Gastroesophageal sphincter (tissue), 4 donors: ENCODE measurements around the gene SPINK6. TPM values are rescaled to one million over a fixed set of nuclear protein-coding genes. Genes with fewer than 3 reads are reported as not detected.

Experiments
- ATAC-seq: fragments of 150-250 bp; one replicate; pipeline ENCODE4 v1.9.1; 2016; ENCODE audit warnings: mild to moderate bottlenecking, moderate library complexity
- H3K27ac ChIP-seq, 4 donors: fragments of 200-600 bp; sonication (generic) in 3 of 4; 1 replicate in 3 of 4; 2 replicates in 1 of 4; pipeline ENCODE4 v1.5.1; 2016 to 2019
- H3K27me3 ChIP-seq: fragments of 200-600 bp; sonication (generic); one replicate; pipeline ENCODE4 v1.5.1; 2019
- H3K36me3 ChIP-seq, 2 donors: fragments of 200-600 bp; sonication (generic); one replicate each; pipeline ENCODE4 v1.5.1; 2019; ENCODE audit warnings: control low read depth in 1 of 2
- H3K4me1 ChIP-seq, 3 donors: fragments of 200-600 bp; sonication (generic); 1 replicate in 2 of 3; 2 replicates in 1 of 3; pipeline ENCODE4 v1.5.1; 2016 to 2019; ENCODE audit warnings: control low read depth in 2 of 3
- H3K4me3 ChIP-seq, 2 donors: fragments of 200-600 bp; sonication (generic); one replicate each; pipeline ENCODE4 v1.5.1; 2019; ENCODE audit warnings: mild to moderate bottlenecking in 1 of 2, moderate library complexity in 1 of 2
- H3K9me3 ChIP-seq, 3 donors: fragments of 200-600 bp; sonication (generic); one replicate each; pipeline ENCODE4 v1.5.1; 2017 to 2019; ENCODE audit warnings: control low read depth in 2 of 3
- EP300 ChIP-seq: sonication (generic); formaldehyde crosslinking; IDR thresholded peaks from one replicate; pipeline ENCODE4 v1.6.1; 2017; ENCODE audit warnings: antibody characterized with exemption, mild to moderate bottlenecking
- POLR2A ChIP-seq, 2 donors: fragments of 450-650 bp; IDR thresholded peaks; one replicate each; pipeline ENCODE4 v1.6.1; 2017; ENCODE audit warnings: antibody characterized with exemption in 2 of 2, mild to moderate bottlenecking in 2 of 2, moderate library complexity in 1 of 2
- POLR2AphosphoS5 ChIP-seq: sonication (generic); formaldehyde crosslinking; IDR thresholded peaks from one replicate; pipeline ENCODE4 v1.6.1; 2017; ENCODE audit warnings: antibody characterized with exemption
- WGBS, 2 donors: methylation state at CpG; one replicate each; pipeline ENCODE4 v1.1.5; 2018; ENCODE audit warnings: low coverage in 1 of 2; 5-methylcytosine and 5-hydroxymethylcytosine counted together
- total RNA-seq, 4 donors: library from RNA; depleted of rRNA; stranded (reverse); fragments of >200 nt; gene quantifications; one replicate each; pipeline ENCODE4 v1.1.0, GENCODE V29; 2016
- TF ChIP-seq, protein P1 (sequence below), 4 experiments: fragments of 200-600 bp in 2 of 4; fragments of 450-650 bp in 2 of 4; sonication (generic) in 1 of 4; IDR thresholded peaks; one replicate each; pipeline ENCODE4 v1.5.1; 2017 to 2019; ENCODE audit warnings: antibody characterized with exemption in 4 of 4, mild to moderate bottlenecking in 2 of 4, moderate library complexity in 2 of 4

SPINK6 gene
- total RNA-seq, 4 donors from 2014 or later, result not detected

DNA sequence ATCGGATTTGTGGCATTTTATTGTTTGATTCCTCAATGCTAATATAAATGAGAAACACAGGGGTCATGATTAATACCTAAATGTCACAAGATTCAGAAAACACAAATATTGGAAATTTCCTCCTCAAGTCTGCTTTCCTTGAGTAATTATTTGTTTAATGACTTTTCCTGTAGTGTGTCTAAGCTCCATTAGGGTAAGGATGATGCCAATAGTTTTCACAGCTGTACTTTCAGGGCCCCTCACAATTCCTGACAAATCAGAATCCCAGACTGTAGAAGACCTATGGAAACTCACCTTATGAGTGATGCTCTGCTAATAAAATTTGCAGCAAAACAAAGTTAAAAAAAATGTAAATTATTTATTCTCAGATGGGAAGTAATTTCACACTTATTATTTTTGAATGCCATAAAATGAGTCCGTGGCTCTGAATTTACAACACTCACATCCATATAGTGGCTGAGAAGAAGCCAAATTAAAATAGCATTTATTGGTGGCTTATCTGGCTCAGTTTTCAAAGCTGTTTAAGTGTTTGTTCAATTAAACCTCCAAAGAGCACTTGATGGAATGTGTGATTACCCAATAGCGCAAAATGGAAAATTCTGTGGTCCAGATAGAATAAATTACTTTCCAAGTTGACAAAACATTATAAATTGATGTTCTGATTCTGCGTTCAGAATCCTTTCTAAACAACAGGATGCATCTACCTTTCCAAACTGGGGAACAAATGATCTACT, 36.1 kb upstream of the SPINK6 start:
- no peak for TF ChIP-seq POLR2A (IDR thresholded peaks at IDR 0.05)
- no peak for TF ChIP-seq POLR2AphosphoS5
- no peak for TF ChIP-seq EP300
- TF ChIP-seq, protein P1, sequence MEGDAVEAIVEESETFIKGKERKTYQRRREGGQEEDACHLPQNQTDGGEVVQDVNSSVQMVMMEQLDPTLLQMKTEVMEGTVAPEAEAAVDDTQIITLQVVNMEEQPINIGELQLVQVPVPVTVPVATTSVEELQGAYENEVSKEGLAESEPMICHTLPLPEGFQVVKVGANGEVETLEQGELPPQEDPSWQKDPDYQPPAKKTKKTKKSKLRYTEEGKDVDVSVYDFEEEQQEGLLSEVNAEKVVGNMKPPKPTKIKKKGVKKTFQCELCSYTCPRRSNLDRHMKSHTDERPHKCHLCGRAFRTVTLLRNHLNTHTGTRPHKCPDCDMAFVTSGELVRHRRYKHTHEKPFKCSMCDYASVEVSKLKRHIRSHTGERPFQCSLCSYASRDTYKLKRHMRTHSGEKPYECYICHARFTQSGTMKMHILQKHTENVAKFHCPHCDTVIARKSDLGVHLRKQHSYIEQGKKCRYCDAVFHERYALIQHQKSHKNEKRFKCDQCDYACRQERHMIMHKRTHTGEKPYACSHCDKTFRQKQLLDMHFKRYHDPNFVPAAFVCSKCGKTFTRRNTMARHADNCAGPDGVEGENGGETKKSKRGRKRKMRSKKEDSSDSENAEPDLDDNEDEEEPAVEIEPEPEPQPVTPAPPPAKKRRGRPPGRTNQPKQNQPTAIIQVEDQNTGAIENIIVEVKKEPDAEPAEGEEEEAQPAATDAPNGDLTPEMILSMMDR (IDR thresholded peaks at IDR 0.05), result no peak
- 63 to 72% methylated on average over 4 of the region's 4 CpGs for WGBS, 2 donors
- no peaks in the 10 kb centered on the region for H3K9me3 ChIP-seq
- no peak overlapping the region for H3K27ac ChIP-seq
- H3K27me3 ChIP-seq, result no peaks in the 10 kb centered on the region
- no peaks in the 10 kb centered on the region for H3K36me3 ChIP-seq
- ATAC-seq, result no peak
- no peaks in the 10 kb centered on the region for H3K4me1 ChIP-seq
- H3K4me3 ChIP-seq, result no peak overlapping the region

DNA sequence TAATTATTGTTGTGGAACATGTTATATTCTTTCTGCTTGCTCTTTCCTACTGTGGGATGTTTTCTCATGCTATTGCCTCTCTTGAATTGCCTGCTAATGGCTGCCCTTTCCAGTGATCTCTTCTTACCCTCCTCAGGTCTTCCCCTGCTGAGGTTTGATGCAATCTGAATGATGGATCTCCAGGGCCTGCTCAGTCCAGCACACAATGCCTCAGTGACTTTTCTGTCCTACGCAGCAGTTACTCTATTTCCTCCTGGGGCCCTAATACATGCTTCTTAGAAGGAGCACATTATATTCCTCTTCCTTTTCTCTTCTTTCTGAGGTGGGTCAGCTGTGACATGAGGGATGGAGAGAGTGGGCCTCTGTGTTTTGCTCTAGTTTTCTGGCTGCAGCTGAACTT, 34.6 kb upstream of the SPINK6 start, which contains the start of gene SPINK14:
TSS of gene SPINK14 (plus strand) at position 301 of the 400 bp plus-strand sequence. CDS start 1,187 bp downstream, outside the sequence.
- no peak for ATAC-seq
- H3K27me3 ChIP-seq, result no peaks in the 10 kb centered on the region
- H3K27ac ChIP-seq, result no peak within 1 kb of the TSS
- H3K4me1 ChIP-seq, result no peaks in the 10 kb centered on the region
- WGBS, 2 donors, result 86% methylated on average over 1 of the region's 1 CpG; no CpG with 5 or more reads in 1 of the 2 donors
- no peak within 1 kb of the TSS for H3K4me3 ChIP-seq
- TF ChIP-seq, protein P1 (IDR thresholded peaks at IDR 0.05), result no peak
- TF ChIP-seq POLR2A (IDR thresholded peaks at IDR 0.05) (no peak), EP300 (no peak), POLR2AphosphoS5 (no peak)
- H3K36me3 ChIP-seq, result no peaks in the 10 kb centered on the region
- no peaks in the 10 kb centered on the region for H3K9me3 ChIP-seq

GRCh38 chr5:148172377-148172776, 30.5 kb upstream of the SPINK6 start:
- H3K9me3 ChIP-seq, result no peaks in the 10 kb centered on the region
- WGBS, 2 donors, result 41 to 54% methylated on average over 2 of the region's 2 CpGs
- H3K27me3 ChIP-seq, result no peaks in the 10 kb centered on the region
- TF ChIP-seq EP300 (no peak), POLR2AphosphoS5 (no peak), POLR2A (IDR thresholded peaks at IDR 0.05) (no peak)
- TF ChIP-seq, protein P1 (IDR thresholded peaks at IDR 0.05), result no peak
- ATAC-seq, result no peak
- no peak overlapping the region for H3K4me3 ChIP-seq
- H3K4me1 ChIP-seq, result no peaks in the 10 kb centered on the region
- H3K36me3 ChIP-seq, result no peaks in the 10 kb centered on the region
- H3K27ac ChIP-seq, result no peak overlapping the region

- Histone ChIP-seq H3K27ac (no peak overlapping the region), H3K27me3 (no peaks in the 10 kb centered on the region), H3K4me3 (no peak overlapping the region), H3K9me3 (no peaks in the 10 kb centered on the region), H3K36me3 (no peaks in the 10 kb centered on the region), H3K4me1 (no peaks in the 10 kb centered on the region)
- TF ChIP-seq EP300 (no peak), POLR2A (IDR thresholded peaks at IDR 0.05) (no peak), POLR2AphosphoS5 (no peak)
- TF ChIP-seq, protein P1 (IDR thresholded peaks at IDR 0.05), result no peak
- no peak for ATAC-seq
- WGBS, 2 donors, result 23 to 49% methylated on average over 2 of the region's 2 CpGs
Observed at GRCh38 chr5:148176480-148176879, 26.4 kb upstream of the SPINK6 start.

DNA sequence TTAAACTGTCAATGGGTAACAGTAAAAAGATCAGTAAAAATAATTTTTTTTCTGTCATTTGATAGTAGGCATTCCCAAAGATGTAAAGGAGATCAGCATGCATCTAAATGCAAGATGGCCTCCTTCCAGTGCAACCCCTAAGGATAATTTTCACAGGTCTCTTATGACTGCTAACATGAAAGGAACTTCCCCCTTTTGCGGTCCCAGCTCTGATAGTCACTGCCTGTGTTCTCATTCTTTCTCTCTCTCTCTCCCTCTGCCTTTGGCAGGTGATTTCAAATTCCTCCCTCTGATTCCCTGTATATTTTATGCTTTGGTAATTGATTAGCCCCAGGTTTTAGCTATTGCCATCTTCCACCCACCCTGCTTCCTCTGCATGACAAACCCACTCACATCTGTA, 25.6 kb upstream of the SPINK6 start:
- no peaks in the 10 kb centered on the region for H3K36me3 ChIP-seq
- ATAC-seq, result no peak
- no peaks in the 10 kb centered on the region for H3K9me3 ChIP-seq
- TF ChIP-seq POLR2AphosphoS5 (no peak), POLR2A (IDR thresholded peaks at IDR 0.05) (no peak), EP300 (no peak)
- TF ChIP-seq, protein P1 (IDR thresholded peaks at IDR 0.05), result no peak
- H3K27me3 ChIP-seq, result no peaks in the 10 kb centered on the region
- 47 to 75% methylated on average over 1 of the region's 1 CpG for WGBS, 2 donors
- H3K27ac ChIP-seq, result no peak overlapping the region
- no peak overlapping the region for H3K4me3 ChIP-seq
- H3K4me1 ChIP-seq, result no peaks in the 10 kb centered on the region
